K562 (cell line): Measurements from ENCODE around the gene DESI1. TPM values are rescaled to one million over a fixed set of nuclear protein-coding genes. Genes with fewer than 3 reads are reported as not detected.

Experiments used
- ATAC-seq: fragments of 200-7000 bp; cut with Tn5 transposase; 3 replicates; pipeline ENCODE4 v1.9.1; 2020; ENCODE audit warnings: moderate library complexity
- BruUV-seq: library from RNA; stranded (reverse); fragments of 400-500 nt; replicated peaks from 2 replicates; lab custom pipeline; 2021; lab: Mats Ljungman, UMichigan
- CTCF ChIA-PET: fragments of 300-600 bp; formaldehyde crosslinking; extraction: SDS; loops from one replicate; lab custom pipeline; 2021; ENCODE audit warnings: low intra/inter-chr PET ratio; lab: Yijun Ruan, JAX
- POLR2A ChIA-PET: fragments of 300-600, 350-650 bp; sonication (Branson Sonifier 250); formaldehyde crosslinking; extraction: SDS; loops from one replicate; lab custom pipeline; 2021; ENCODE audit warnings: antibody characterized with exemption, inconsistent platforms; lab: Yijun Ruan, JAX
- DNase-seq, 4 experiments: peaks; one replicate each; pipeline versions ENCODE4 v3.0.0 to v3.0.0-alpha.2; 2011 to 2018; ENCODE audit warnings: low spot score in 3 of 4, mixed read lengths in 3 of 4; ENCODE audit errors: extremely low read depth in 1 of 4
- FAIRE-seq: peaks from 2 replicates; lab custom pipeline; 2011; peaks lifted over from hg19 to GRCh38; lab: Jason Lieb, UNC
- H2AFZ ChIP-seq: 2 replicates; pipeline ENCODE4 v1.6.0; 2011; ENCODE audit warnings: low read depth, low read length, control low read depth, inconsistent platforms
- H3K27ac ChIP-seq: fragments of 200-600 bp; 3 replicates; pipeline ENCODE4 v1.8.0; 2011; ENCODE audit warnings: low read depth, mild to moderate bottlenecking, control low read depth, inconsistent platforms, low read length, moderate library complexity, mixed read lengths; ENCODE audit errors: extremely low read depth
- H3K27me3 ChIP-seq, 2 experiments: fragments of 300-600 bp in 1 of 2; 2 replicates in 1 of 2; 3 replicates in 1 of 2; pipeline versions ENCODE4 v1.6.0 to v1.8.0; 2011; ENCODE audit warnings: inconsistent platforms in 2 of 2, low read length in 2 of 2, mild to moderate bottlenecking in 1 of 2, mixed read lengths in 1 of 2, moderate library complexity in 1 of 2; ENCODE audit not compliant: control insufficient read depth in 2 of 2, insufficient read depth in 2 of 2
- H3K36me3 ChIP-seq: fragments of 300-600 bp; 3 replicates; pipeline ENCODE4 v1.8.0; 2011; ENCODE audit warnings: mild to moderate bottlenecking, low read length, inconsistent platforms; ENCODE audit not compliant: control insufficient read depth, insufficient read depth
- H3K4me1 ChIP-seq, 2 experiments: fragments of 200-600 bp in 1 of 2; replicated peaks in 1 of 2; 2 replicates in 1 of 2; 3 replicates in 1 of 2; pipeline versions ENCODE4 v1.5.1 to v1.8.0; 2011; ENCODE audit warnings: inconsistent platforms in 2 of 2, low read length in 2 of 2, mild to moderate bottlenecking in 1 of 2, mixed read lengths in 1 of 2, moderate library complexity in 1 of 2; ENCODE audit not compliant: control insufficient read depth in 2 of 2, insufficient read depth in 2 of 2
- H3K4me2 ChIP-seq: 2 replicates; pipeline ENCODE4 v1.6.1; 2011; ENCODE audit warnings: low read length, control low read depth, inconsistent platforms, mixed read lengths; ENCODE audit not compliant: insufficient read depth
- H3K4me3 ChIP-seq: fragments of 200-600 bp; sonication (generic), shearing (Covaris generic); 2 replicates; pipeline ENCODE4 v1.5.1; 2016; ENCODE audit warnings: control low read depth, inconsistent platforms
- H3K79me2 ChIP-seq: fragments of 200-600 bp; 3 replicates; pipeline ENCODE4 v1.8.0; 2011; ENCODE audit warnings: low read length, inconsistent platforms; ENCODE audit not compliant: control insufficient read depth, insufficient read depth
- H3K9ac ChIP-seq, 2 experiments: 2 replicates each; pipeline versions ENCODE4 v1.6.0 to v1.6.1; 2011; ENCODE audit warnings: low read depth in 2 of 2, low read length in 2 of 2, control low read depth in 1 of 2, inconsistent platforms in 1 of 2, mild to moderate bottlenecking in 1 of 2, mixed read lengths in 1 of 2; ENCODE audit not compliant: insufficient read depth in 1 of 2
- H3K9me1 ChIP-seq: one replicate; pipeline ENCODE4 v1.6.0; 2011; ENCODE audit warnings: inconsistent platforms, mild to moderate bottlenecking, low read length, moderate library complexity; ENCODE audit not compliant: control insufficient read depth, insufficient read depth
- H3K9me3 ChIP-seq: replicated peaks from 2 replicates; pipeline ENCODE4 v1.5.1; 2011; ENCODE audit warnings: low read depth, low read length, inconsistent platforms; ENCODE audit not compliant: control insufficient read depth, insufficient read depth
- H4K20me1 ChIP-seq: replicated peaks from 2 replicates; pipeline ENCODE4 v1.6.1; 2011; ENCODE audit warnings: low read length, inconsistent platforms, mixed read lengths; ENCODE audit not compliant: control insufficient read depth, insufficient read depth
- BMI1 ChIP-seq: fragments of 150-350 bp; IDR thresholded peaks from 2 replicates; pipeline ENCODE4 v1.6.1; 2014; ENCODE audit warnings: low read length
- ETV1 ChIP-seq: fragments of 450-650 bp; conservative IDR thresholded peaks from 2 replicates; pipeline ENCODE4 v1.6.1; 2016; ENCODE audit warnings: missing genetic modification characterization, control low read depth, low read depth, missing compliant biosample characterization
- GTF2F1 ChIP-seq: IDR thresholded peaks from 2 replicates; pipeline ENCODE4 v1.6.1; 2011; ENCODE audit warnings: low read depth, low read length, improper control_type of control experiment
- ZBTB7A ChIP-seq: IDR thresholded peaks from 2 replicates; pipeline ENCODE4 v1.6.1; 2011; ENCODE audit warnings: low read depth, mild to moderate bottlenecking, low read length, moderate library complexity, borderline replicate concordance; ENCODE audit not compliant: control insufficient read depth
- ZNF197 ChIP-seq: fragments of 200-800 bp; sonication (Bioruptor generic); IDR thresholded peaks from 2 replicates; pipeline ENCODE4 v1.6.1; 2016; ENCODE audit warnings: low read depth, missing genetic modification characterization, missing compliant biosample characterization
- ZNF3 ChIP-seq: fragments of 250-450 bp; sonication (Bioruptor Pico); IDR thresholded peaks from 2 replicates; pipeline ENCODE4 v1.5.0; 2021; ENCODE audit warnings: mild to moderate bottlenecking, moderate library complexity
- ZNF57 ChIP-seq: fragments of 450-650 bp; formaldehyde crosslinking; IDR thresholded peaks from 2 replicates; pipeline ENCODE4 v1.4.0; 2020; ENCODE audit warnings: mild to moderate bottlenecking, moderate library complexity
- WGBS: fragments of 100-300 bp; shearing (Covaris generic); methylation state at CpG from one replicate; pipeline ENCODE4 v1.1.6; 2016; ENCODE audit warnings: low coverage, mixed read lengths; ENCODE audit not compliant: insufficient coverage; ENCODE audit errors: missing lambda C conversion rate; 5-methylcytosine and 5-hydroxymethylcytosine counted together
- in situ Hi-C: fragments of 300-500 bp; cut with MboI; formaldehyde crosslinking; loops from 4 replicates; pipeline ENCODE4 v1.15.0; 2018; ENCODE audit warnings: inconsistent platforms, mixed read lengths
- intact Hi-C: fragments of 100-400 bp; cut with micrococcal nuclease; formaldehyde crosslinking; loops from 2 replicates; pipeline ENCODE4 v1.14.2; 2022
- polyA plus RNA-seq, 8 experiments: library from polyadenylated mRNA; depleted of rRNA in 4 of 8; stranded (reverse) in 5 of 8; unstranded in 3 of 8; fragments of >200 nt; fragmentation: Nextera tagmentation in 2 of 8; fragmentation: Illumina TruSeq in 1 of 8; extraction: Ambion mirVana in 2 of 8; extraction: Trizol in 1 of 8; gene quantifications; 2 replicates each; pipeline versions ENCODE4 v1.2.1 to v1.2.3, GENCODE V29; 2011 to 2014; ENCODE audit warnings: inconsistent platforms in 1 of 8, missing spikeins in 1 of 8
- total RNA-seq, 7 experiments: library from RNA; depleted of rRNA in 6 of 7; stranded (reverse); fragments of >200 nt in 6 of 7; fragmentation: Illumina TruSeq in 2 of 7; extraction: Trizol in 2 of 7; gene quantifications; 2 replicates each; pipeline versions ENCODE4 v1.2.1 to v1.2.3, GENCODE V29; 2011 to 2021; ENCODE audit warnings: low replicate concordance in 1 of 7
- TF ChIP-seq, protein P1 (sequence below): IDR thresholded peaks from 2 replicates; pipeline ENCODE4 v1.6.1; 2011; ENCODE audit warnings: borderline replicate concordance, low read depth, mild to moderate bottlenecking, moderate library complexity, low read length; ENCODE audit not compliant: insufficient read depth, poor library complexity, severe bottlenecking
- TF ChIP-seq, protein P2 (sequence below): sonication (generic); formaldehyde crosslinking; IDR thresholded peaks from 2 replicates; pipeline ENCODE4 v1.8.0; 2022; ENCODE audit warnings: mild to moderate bottlenecking, missing genetic modification reagents

The DESI1 gene
- total and polyA plus RNA-seq, 9 of the 15 experiments (the other 6 are each of a cell fraction or from before 2014, with no cell fraction given) = 7.2 to 45.9 (median 29.8) TPM

DNA sequence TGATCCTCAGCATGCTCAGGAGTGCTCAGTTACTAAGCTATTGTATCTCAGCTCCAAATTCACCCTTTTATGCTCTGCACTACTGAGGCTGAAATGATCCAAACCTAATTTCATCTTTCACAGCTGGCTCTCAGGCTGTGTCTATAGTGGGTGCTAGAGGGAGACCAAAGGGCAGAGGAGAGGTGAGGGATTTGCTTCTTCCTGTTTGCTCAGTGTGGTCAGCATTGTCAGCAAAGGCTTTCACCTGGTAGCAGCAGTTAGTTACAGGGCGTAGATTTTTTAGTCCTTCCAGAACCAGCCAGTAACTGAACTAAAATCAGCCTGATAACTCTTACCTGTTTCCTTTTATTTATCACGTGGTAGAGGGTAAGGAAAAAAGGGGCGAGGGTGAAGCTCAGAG lies 33.5 kb upstream of the DESI1 start:
- no peaks in the 10 kb centered on the region for H3K79me2 ChIP-seq
- no peaks in the 10 kb centered on the region for H3K9me1 ChIP-seq
- no peaks in the 10 kb centered on the region for H3K9me3 ChIP-seq
- BruUV-seq = no TSS peak
- DNase-seq = no peak
- in situ Hi-C loops = no loop called here
- POLR2A ChIA-PET = interaction anchor here (0.7 to 1.3 kb wide), 3 partner anchors 9 to 17 kb away, joined by 3 to 4 read pairs (median 4); no protein-coding TSS in a partner anchor
- 100% methylated on average over 2 of the region's 3 CpGs for WGBS
- ATAC-seq = no peak
- H3K27ac ChIP-seq = no peak overlapping the region
- CTCF ChIA-PET = no interaction called here
- no peaks in the 10 kb centered on the region for H4K20me1 ChIP-seq
- no peak overlapping the region for H3K4me3 ChIP-seq
- no peak for FAIRE-seq
- no peak overlapping the region for H3K9ac ChIP-seq
- H2AFZ ChIP-seq = no peak overlapping the region
- TF ChIP-seq ZNF197 (CRISPR knock-in tag) = no peak
- H3K27me3 ChIP-seq = no peaks in the 10 kb centered on the region
- intact Hi-C loops = no loop called here
- H3K4me1 ChIP-seq = no peaks in the 10 kb centered on the region
- peaks cover 83% of the 10 kb centered on the region for H3K36me3 ChIP-seq
- no peak overlapping the region for H3K4me2 ChIP-seq

DNA sequence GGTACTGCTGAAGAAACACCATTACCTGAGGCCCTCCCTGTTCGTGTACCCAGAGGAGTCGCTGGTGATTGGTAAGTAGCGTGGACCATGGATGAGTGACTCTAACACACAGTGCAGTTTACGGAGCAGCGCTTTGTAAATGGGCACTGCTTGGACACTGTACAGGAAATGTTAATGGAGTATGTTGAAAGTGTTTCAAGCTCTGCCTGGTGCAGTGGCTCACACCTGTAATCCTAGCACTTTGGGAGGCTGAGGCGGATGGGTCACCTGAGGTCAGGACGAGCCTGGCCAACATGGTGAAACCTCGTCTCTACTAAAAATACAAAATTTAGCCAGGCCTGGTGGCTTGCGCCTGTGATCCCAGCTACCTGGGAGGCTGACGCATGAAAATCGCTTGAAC lies 30.0 kb upstream of the DESI1 start:
- no peak overlapping the region for H3K9ac ChIP-seq
- BruUV-seq = no TSS peak
- in situ Hi-C loops = no loop called here
- ChIA-PET POLR2A (interaction anchor here (0.8 to 1.0 kb wide), 2 partner anchors 10 to 16 kb away, joined by 4 to 6 read pairs; no protein-coding TSS in a partner anchor), CTCF (no interaction called here)
- H3K79me2 ChIP-seq = peaks cover 3% of the 10 kb centered on the region; the same call in 2 of the 3 replicates
- no peaks in the 10 kb centered on the region for H3K9me3 ChIP-seq
- ATAC-seq (no peak), FAIRE-seq (no peak), DNase-seq (no peak)
- no peak overlapping the region for H3K4me2 ChIP-seq
- 95% methylated on average over 11 of the region's 11 CpGs for WGBS
- H3K27me3 ChIP-seq = no peaks in the 10 kb centered on the region
- no peaks in the 10 kb centered on the region for H3K4me1 ChIP-seq
- no peak overlapping the region for H3K4me3 ChIP-seq
- no peak overlapping the region for H3K27ac ChIP-seq
- H4K20me1 ChIP-seq = no peaks in the 10 kb centered on the region
- no peaks in the 10 kb centered on the region for H3K9me1 ChIP-seq
- H2AFZ ChIP-seq = no peak overlapping the region
- peaks cover 82% of the 10 kb centered on the region for H3K36me3 ChIP-seq
- intact Hi-C loops = no loop called here
- TF ChIP-seq ZNF3 (CRISPR knock-in tag) (no peak), ZBTB7A (no peak), BMI1 (no peak), ETV1 (no peak), ZNF57 (CRISPR knock-in tag) (no peak), GTF2F1 (no peak)
- TF ChIP-seq, protein P1, sequence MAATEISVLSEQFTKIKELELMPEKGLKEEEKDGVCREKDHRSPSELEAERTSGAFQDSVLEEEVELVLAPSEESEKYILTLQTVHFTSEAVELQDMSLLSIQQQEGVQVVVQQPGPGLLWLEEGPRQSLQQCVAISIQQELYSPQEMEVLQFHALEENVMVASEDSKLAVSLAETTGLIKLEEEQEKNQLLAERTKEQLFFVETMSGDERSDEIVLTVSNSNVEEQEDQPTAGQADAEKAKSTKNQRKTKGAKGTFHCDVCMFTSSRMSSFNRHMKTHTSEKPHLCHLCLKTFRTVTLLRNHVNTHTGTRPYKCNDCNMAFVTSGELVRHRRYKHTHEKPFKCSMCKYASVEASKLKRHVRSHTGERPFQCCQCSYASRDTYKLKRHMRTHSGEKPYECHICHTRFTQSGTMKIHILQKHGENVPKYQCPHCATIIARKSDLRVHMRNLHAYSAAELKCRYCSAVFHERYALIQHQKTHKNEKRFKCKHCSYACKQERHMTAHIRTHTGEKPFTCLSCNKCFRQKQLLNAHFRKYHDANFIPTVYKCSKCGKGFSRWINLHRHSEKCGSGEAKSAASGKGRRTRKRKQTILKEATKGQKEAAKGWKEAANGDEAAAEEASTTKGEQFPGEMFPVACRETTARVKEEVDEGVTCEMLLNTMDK = no peak
- TF ChIP-seq, protein P2, sequence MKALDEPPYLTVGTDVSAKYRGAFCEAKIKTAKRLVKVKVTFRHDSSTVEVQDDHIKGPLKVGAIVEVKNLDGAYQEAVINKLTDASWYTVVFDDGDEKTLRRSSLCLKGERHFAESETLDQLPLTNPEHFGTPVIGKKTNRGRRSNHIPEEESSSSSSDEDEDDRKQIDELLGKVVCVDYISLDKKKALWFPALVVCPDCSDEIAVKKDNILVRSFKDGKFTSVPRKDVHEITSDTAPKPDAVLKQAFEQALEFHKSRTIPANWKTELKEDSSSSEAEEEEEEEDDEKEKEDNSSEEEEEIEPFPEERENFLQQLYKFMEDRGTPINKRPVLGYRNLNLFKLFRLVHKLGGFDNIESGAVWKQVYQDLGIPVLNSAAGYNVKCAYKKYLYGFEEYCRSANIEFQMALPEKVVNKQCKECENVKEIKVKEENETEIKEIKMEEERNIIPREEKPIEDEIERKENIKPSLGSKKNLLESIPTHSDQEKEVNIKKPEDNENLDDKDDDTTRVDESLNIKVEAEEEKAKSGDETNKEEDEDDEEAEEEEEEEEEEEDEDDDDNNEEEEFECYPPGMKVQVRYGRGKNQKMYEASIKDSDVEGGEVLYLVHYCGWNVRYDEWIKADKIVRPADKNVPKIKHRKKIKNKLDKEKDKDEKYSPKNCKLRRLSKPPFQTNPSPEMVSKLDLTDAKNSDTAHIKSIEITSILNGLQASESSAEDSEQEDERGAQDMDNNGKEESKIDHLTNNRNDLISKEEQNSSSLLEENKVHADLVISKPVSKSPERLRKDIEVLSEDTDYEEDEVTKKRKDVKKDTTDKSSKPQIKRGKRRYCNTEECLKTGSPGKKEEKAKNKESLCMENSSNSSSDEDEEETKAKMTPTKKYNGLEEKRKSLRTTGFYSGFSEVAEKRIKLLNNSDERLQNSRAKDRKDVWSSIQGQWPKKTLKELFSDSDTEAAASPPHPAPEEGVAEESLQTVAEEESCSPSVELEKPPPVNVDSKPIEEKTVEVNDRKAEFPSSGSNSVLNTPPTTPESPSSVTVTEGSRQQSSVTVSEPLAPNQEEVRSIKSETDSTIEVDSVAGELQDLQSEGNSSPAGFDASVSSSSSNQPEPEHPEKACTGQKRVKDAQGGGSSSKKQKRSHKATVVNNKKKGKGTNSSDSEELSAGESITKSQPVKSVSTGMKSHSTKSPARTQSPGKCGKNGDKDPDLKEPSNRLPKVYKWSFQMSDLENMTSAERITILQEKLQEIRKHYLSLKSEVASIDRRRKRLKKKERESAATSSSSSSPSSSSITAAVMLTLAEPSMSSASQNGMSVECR (CRISPR knock-in tag) = no peak
